ENCODE data around the gene SPATA13.
A peak's percentile ranks its signal among the peaks of the same experiment; 100 is the strongest.

The SPATA13 gene

DNA sequence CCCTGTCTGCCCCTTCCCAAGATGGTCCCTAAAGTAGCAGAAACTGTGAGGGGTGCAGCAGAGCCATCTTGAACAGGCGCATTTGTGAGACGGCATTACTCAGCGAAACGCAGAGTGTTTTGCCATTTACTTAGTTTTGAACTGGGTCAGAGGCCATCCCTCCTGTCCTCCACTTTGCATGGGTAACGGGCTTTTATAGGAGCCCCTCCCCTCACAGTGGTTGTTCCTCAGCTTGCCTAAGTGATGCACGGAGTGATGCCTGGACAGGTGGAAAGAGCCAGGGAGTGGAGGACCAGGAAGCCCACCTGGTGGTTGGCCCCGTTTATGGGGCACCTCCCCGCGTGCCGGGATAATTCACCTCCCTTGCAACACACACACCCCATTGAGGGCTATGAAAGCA is 80.8 kb downstream of the SPATA13 start:
- Mint-ChIP-seq H3K9me3 (no peaks in the 10 kb centered on the region), H3K27ac (no peak overlapping the region), H3K36me3 (ENCODE audit: low read depth) (no peaks in the 10 kb centered on the region), H3K4me1 (peaks cover 5% of the 10 kb centered on the region), H3K27me3 (ENCODE audit: low read depth, poor library complexity) (peaks cover 3% of the 10 kb centered on the region), H3K4me3 (no peak overlapping the region)
- no peak for DNase-seq
- TF ChIP-seq, protein P1, sequence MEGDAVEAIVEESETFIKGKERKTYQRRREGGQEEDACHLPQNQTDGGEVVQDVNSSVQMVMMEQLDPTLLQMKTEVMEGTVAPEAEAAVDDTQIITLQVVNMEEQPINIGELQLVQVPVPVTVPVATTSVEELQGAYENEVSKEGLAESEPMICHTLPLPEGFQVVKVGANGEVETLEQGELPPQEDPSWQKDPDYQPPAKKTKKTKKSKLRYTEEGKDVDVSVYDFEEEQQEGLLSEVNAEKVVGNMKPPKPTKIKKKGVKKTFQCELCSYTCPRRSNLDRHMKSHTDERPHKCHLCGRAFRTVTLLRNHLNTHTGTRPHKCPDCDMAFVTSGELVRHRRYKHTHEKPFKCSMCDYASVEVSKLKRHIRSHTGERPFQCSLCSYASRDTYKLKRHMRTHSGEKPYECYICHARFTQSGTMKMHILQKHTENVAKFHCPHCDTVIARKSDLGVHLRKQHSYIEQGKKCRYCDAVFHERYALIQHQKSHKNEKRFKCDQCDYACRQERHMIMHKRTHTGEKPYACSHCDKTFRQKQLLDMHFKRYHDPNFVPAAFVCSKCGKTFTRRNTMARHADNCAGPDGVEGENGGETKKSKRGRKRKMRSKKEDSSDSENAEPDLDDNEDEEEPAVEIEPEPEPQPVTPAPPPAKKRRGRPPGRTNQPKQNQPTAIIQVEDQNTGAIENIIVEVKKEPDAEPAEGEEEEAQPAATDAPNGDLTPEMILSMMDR (IDR thresholded peaks at IDR 0.05): no peak

DNA sequence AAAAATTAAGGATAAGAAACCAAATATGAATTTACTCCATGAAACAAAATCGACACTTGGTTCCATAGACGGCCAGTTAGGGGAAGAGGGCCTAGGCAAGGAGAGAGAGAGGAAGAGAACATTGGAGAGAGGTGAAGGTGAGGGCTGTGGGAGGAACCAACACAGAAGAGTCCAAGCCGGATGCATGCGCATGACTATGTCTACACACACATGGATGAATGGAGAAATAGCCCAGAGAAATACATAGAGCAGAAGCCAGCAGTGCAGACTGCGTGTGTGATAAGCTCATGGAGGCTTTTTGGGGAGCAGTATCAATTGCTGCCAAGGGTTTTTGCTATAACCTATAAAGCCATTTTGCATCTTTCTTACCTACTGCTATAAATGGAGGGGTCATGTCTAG is 81.6 kb downstream of the SPATA13 start:
- TF ChIP-seq, protein P1 (IDR thresholded peaks at IDR 0.05): no peak
- Mint-ChIP-seq H3K27me3 (ENCODE audit: low read depth, poor library complexity) (peaks cover 3% of the 10 kb centered on the region), H3K36me3 (ENCODE audit: low read depth) (no peaks in the 10 kb centered on the region), H3K9me3 (no peaks in the 10 kb centered on the region), H3K4me3 (no peak overlapping the region), H3K4me1 (peaks cover 10% of the 10 kb centered on the region), H3K27ac (no peak overlapping the region)
- no peak for DNase-seq

DNA sequence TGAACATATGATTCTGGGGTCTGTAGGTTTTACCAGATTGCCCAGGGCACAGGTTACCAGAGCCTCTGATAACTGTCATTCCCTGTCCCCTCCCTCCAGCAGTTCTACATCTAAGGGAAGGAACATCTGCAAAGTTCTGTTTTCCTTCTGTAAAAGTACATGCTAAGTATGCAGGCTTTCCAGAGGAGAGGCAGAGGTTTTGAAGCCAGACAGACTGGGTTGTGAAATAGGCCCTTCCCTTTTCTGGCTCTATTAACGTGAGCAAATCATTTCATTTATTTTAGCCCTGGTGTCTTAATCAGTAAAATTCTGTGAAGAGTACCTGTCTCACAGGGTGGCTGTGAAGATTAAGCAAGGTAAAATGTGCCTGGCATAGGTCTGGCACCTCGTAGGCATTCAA is 82.8 kb downstream of the SPATA13 start:
- H3K36me3 Mint-ChIP-seq (ENCODE audit: low read depth): no peaks in the 10 kb centered on the region
- no peak for DNase-seq
- H3K27me3 Mint-ChIP-seq (ENCODE audit: low read depth, poor library complexity): peaks cover 3% of the 10 kb centered on the region
- H3K9me3 Mint-ChIP-seq: no peaks in the 10 kb centered on the region
- TF ChIP-seq, protein P1 (IDR thresholded peaks at IDR 0.05): no peak
- no peak overlapping the region for H3K27ac Mint-ChIP-seq
- H3K4me1 Mint-ChIP-seq: peaks cover 11% of the 10 kb centered on the region
- no peak overlapping the region for H3K4me3 Mint-ChIP-seq

DNA sequence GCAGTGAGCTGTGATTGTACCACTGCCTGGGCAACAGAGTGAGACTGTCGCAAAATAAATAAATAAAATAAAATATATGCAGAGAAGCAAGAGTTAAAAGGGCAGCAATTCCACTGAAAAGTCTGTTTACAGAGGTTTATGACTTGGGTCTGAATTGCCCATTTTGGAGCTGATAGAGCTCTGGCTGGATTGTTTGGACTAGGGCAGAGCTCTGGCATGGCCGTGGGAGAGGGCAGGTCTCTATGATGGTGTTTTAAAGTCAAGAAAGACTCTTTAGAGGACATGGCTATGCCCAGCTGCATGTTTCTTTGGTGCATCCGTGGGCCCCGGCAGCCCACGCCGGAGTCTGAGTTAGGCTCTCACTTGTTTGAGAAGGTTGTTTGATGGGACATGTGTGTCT is 84.3 kb downstream of the SPATA13 start:
- DNase-seq: no peak

DNA sequence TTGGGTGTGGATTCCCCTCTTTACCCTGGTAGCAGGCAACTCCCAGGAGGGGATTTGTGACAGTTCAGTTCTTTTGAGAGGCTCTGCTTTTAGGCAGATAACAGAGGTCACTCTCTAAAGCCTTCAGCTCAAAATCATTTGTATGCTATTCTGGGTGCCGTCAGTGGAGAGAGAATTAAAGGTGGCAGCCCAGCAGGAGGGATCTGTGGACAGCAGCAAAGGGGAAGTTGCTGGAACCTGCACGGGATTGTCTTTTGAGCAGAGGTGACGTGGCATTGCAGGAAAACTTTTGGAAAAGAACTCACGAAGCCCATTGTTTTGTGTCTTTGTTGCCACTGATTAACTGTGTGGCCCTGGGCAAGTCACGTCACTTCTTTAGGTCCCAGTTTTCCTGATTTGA is 86.5 kb downstream of the SPATA13 start:
- H3K4me1 Mint-ChIP-seq: peaks cover 6% of the 10 kb centered on the region
- no peak overlapping the region for H3K4me3 Mint-ChIP-seq
- no peak for DNase-seq
- H3K36me3 Mint-ChIP-seq (ENCODE audit: low read depth): peaks cover under 1% of the 10 kb centered on the region
- H3K27me3 Mint-ChIP-seq (ENCODE audit: low read depth, poor library complexity): peaks cover 3% of the 10 kb centered on the region
- TF ChIP-seq, protein P1 (IDR thresholded peaks at IDR 0.05): no peak
- peak overlapping the region; percentile 65 for H3K27ac Mint-ChIP-seq
- H3K9me3 Mint-ChIP-seq: no peaks in the 10 kb centered on the region

More for the DNA sequence above, 84.3 kb downstream of the SPATA13 start:
- Mint-ChIP-seq H3K9me3 (no peaks in the 10 kb centered on the region), H3K36me3 (ENCODE audit: low read depth) (no peaks in the 10 kb centered on the region), H3K27me3 (ENCODE audit: low read depth, poor library complexity) (peaks cover 3% of the 10 kb centered on the region), H3K27ac (no peak overlapping the region), H3K4me1 (peaks cover 11% of the 10 kb centered on the region), H3K4me3 (no peak overlapping the region)
- TF ChIP-seq, protein P1 (IDR thresholded peaks at IDR 0.05): no peak

DNA sequence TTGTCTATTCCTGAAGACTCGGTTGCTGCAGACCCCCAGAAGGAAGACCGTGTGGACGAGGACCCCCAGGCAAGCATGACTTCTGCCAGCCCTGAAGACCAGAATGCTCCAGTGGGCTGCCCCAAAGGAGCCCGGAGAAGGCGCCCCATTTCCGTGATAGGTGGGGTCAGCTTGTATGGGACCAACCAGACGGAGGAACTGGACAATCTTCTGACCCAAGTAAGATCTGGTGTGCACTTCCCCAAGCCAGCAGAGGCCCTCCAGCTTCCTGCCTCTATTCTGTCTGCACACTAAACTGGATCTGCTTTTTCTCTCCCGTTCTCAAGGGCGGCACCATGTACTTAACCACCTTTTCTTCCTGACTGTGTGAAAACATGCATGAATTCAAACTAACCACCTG is 89.1 kb downstream of the SPATA13 start:
- H3K4me1 Mint-ChIP-seq: peaks cover 17% of the 10 kb centered on the region
- TF ChIP-seq, protein P1 (IDR thresholded peaks at IDR 0.05): no peak
- H3K27ac Mint-ChIP-seq: no peak overlapping the region
- H3K9me3 Mint-ChIP-seq: no peaks in the 10 kb centered on the region
- DNase-seq: no peak
- no peaks in the 10 kb centered on the region for H3K27me3 Mint-ChIP-seq (ENCODE audit: low read depth, poor library complexity)
- H3K36me3 Mint-ChIP-seq (ENCODE audit: low read depth): peaks cover 11% of the 10 kb centered on the region
- H3K4me3 Mint-ChIP-seq: no peak overlapping the region

All from nephron progenitor cell (in vitro differentiated cells).